HEK293 (cell line): ENCODE measurements around the gene ADAMTS4.
A peak's percentile ranks its signal among the peaks of the same experiment; 100 is the strongest.

Experiments used
- AEBP2 ChIP-seq: fragments of 450-650 bp; formaldehyde crosslinking; IDR thresholded peaks from 2 replicates; pipeline ENCODE4 v1.5.1; 2016; ENCODE audit warnings: missing biosample characterization, missing genetic modification characterization, borderline replicate concordance
- KLF16 ChIP-seq: fragments of 450-650 bp; formaldehyde crosslinking; IDR thresholded peaks from 2 replicates; pipeline ENCODE4 v1.5.1; 2017; ENCODE audit warnings: missing biosample characterization, missing genetic modification characterization
- OSR2 ChIP-seq: fragments of 450-650 bp; formaldehyde crosslinking; IDR thresholded peaks from 2 replicates; pipeline ENCODE4 v1.5.1; 2016; ENCODE audit warnings: missing biosample characterization, missing genetic modification characterization
- SCRT2 ChIP-seq: fragments of 450-650 bp; formaldehyde crosslinking; IDR thresholded peaks from 2 replicates; pipeline ENCODE4 v1.5.1; 2016; ENCODE audit warnings: missing biosample characterization, missing genetic modification characterization
- TSHZ1 ChIP-seq: fragments of 450-650 bp; formaldehyde crosslinking; IDR thresholded peaks from 2 replicates; pipeline ENCODE4 v1.5.1; 2016; ENCODE audit warnings: missing biosample characterization, missing genetic modification characterization, borderline replicate concordance
- ZBTB11 ChIP-seq: fragments of 450-650 bp; formaldehyde crosslinking; conservative IDR thresholded peaks from 2 replicates; pipeline ENCODE4 v1.5.1; 2016; ENCODE audit warnings: low read depth, missing biosample characterization, missing genetic modification characterization
- ZBTB17 ChIP-seq: fragments of 450-650 bp; formaldehyde crosslinking; IDR thresholded peaks from 2 replicates; pipeline ENCODE4 v1.5.1; 2016; ENCODE audit warnings: missing biosample characterization, missing genetic modification characterization
- ZFHX2 ChIP-seq: fragments of 450-650 bp; formaldehyde crosslinking; conservative IDR thresholded peaks from 2 replicates; pipeline ENCODE4 v1.5.1; 2016; ENCODE audit warnings: missing biosample characterization, missing genetic modification characterization
- ZNF10 ChIP-seq: fragments of 450-650 bp; formaldehyde crosslinking; IDR thresholded peaks from 2 replicates; pipeline ENCODE4 v1.5.1; 2017; ENCODE audit warnings: missing biosample characterization, missing genetic modification characterization
- ZNF112 ChIP-seq: fragments of 450-650 bp; formaldehyde crosslinking; IDR thresholded peaks from 2 replicates; pipeline ENCODE4 v1.5.0; 2017; ENCODE audit warnings: missing biosample characterization, missing genetic modification characterization
- ZNF138 ChIP-seq: fragments of 450-650 bp; formaldehyde crosslinking; IDR thresholded peaks from 2 replicates; pipeline ENCODE4 v1.5.1; 2016; ENCODE audit warnings: missing biosample characterization, missing genetic modification characterization, borderline replicate concordance
- ZNF146 ChIP-seq: fragments of 450-650 bp; formaldehyde crosslinking; IDR thresholded peaks from 2 replicates; pipeline ENCODE4 v1.5.1; 2016; ENCODE audit warnings: missing biosample characterization, missing genetic modification characterization
- ZNF169 ChIP-seq: fragments of 450-650 bp; formaldehyde crosslinking; IDR thresholded peaks from 2 replicates; pipeline ENCODE4 v1.5.1; 2016; ENCODE audit warnings: missing biosample characterization, missing genetic modification characterization
- ZNF23 ChIP-seq: fragments of 450-650 bp; formaldehyde crosslinking; IDR thresholded peaks from 2 replicates; pipeline ENCODE4 v1.5.1; 2016; ENCODE audit warnings: missing biosample characterization, missing genetic modification characterization, borderline replicate concordance
- ZNF248 ChIP-seq: fragments of 450-650 bp; formaldehyde crosslinking; IDR thresholded peaks from 2 replicates; pipeline ENCODE4 v1.5.1; 2017; ENCODE audit warnings: missing biosample characterization, missing genetic modification characterization
- ZNF341 ChIP-seq: fragments of 450-650 bp; formaldehyde crosslinking; IDR thresholded peaks from 2 replicates; pipeline ENCODE4; 2016; ENCODE audit warnings: low read depth, missing biosample characterization, missing genetic modification characterization
- ZNF473 ChIP-seq: fragments of 450-650 bp; formaldehyde crosslinking; IDR thresholded peaks from 2 replicates; pipeline ENCODE4 v1.5.1; 2017; ENCODE audit warnings: missing biosample characterization, missing genetic modification characterization
- ZNF501 ChIP-seq: fragments of 450-650 bp; formaldehyde crosslinking; IDR thresholded peaks from 2 replicates; pipeline ENCODE4 v1.5.1; 2016; ENCODE audit warnings: missing biosample characterization, missing genetic modification characterization
- ZNF529 ChIP-seq: fragments of 450-650 bp; formaldehyde crosslinking; IDR thresholded peaks from 2 replicates; pipeline ENCODE4 v1.5.1; 2017; ENCODE audit warnings: missing genetic modification characterization, missing biosample characterization; ENCODE audit not compliant: insufficient replicate concordance
- ZNF548 ChIP-seq: fragments of 450-650 bp; formaldehyde crosslinking; IDR thresholded peaks from 2 replicates; pipeline ENCODE4 v1.5.1; 2016; ENCODE audit warnings: missing biosample characterization, missing genetic modification characterization
- ZNF555 ChIP-seq: fragments of 450-650 bp; formaldehyde crosslinking; conservative IDR thresholded peaks from 2 replicates; pipeline ENCODE4 v1.5.1; 2017; ENCODE audit warnings: missing biosample characterization, mild to moderate bottlenecking, missing genetic modification characterization, inconsistent platforms
- ZNF623 ChIP-seq: fragments of 450-650 bp; formaldehyde crosslinking; IDR thresholded peaks from 2 replicates; pipeline ENCODE4 v1.5.1; 2016; ENCODE audit warnings: missing biosample characterization, missing genetic modification characterization
- ZNF658 ChIP-seq: fragments of 450-650 bp; formaldehyde crosslinking; IDR thresholded peaks from 2 replicates; pipeline ENCODE4; 2016; ENCODE audit warnings: missing biosample characterization, missing genetic modification characterization
- ZNF843 ChIP-seq: fragments of 450-650 bp; formaldehyde crosslinking; IDR thresholded peaks from 2 replicates; pipeline ENCODE4 v1.5.1; 2016; ENCODE audit warnings: missing biosample characterization, missing genetic modification characterization
- TF ChIP-seq, protein P1 (sequence below): fragments of 450-650 bp; formaldehyde crosslinking; IDR thresholded peaks from 2 replicates; pipeline ENCODE4 v1.5.1; 2016; ENCODE audit warnings: missing biosample characterization, missing genetic modification characterization

The ADAMTS4 gene

DNA sequence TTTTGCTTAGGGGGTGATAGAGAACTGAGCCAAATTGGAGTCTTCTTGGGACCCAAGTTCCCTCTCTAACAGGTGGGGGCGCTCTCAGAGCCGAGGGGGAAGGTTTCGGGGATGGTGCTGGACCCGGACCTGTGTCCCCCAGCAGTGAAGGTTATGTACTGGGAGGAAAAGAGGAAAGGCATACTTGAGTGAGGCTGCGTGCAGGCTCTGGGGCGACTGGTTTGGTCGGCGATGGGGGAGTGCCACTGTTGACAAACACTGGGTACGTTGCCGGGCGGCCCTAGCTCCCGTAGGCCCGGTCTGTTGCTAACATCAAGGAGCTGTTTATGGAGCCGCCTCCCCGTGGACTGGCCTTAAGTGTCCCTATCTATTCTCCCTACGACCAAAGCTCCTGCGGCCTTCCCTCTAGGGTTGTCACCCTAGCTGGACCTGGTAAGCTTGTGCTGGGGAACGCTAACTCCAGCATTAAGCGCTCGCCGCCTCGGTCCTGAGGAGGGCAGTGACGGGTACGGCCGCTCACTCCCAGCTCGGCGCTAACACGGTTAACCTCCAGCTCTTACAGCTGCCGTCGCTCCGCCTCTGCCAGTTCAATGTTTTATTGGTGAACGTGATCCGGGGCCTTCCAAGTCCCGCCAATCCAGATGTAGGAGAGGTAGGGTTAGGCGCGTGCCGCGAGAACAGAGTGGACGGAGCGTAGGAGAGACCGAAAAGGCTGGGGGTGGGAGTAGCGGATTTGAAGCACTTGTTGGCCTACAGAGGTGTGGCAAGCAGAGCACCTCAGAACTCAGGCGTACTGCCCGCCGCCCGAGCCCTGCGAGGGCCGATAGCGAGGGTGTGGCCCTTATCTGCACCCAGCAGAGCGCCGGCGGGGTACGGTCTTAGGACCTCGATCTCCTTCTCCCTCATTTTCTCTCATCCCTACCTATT lies 32.8 kb downstream of the ADAMTS4 start, which contains the start of gene PPOX (continued):
- TF ChIP-seq, protein P1, sequence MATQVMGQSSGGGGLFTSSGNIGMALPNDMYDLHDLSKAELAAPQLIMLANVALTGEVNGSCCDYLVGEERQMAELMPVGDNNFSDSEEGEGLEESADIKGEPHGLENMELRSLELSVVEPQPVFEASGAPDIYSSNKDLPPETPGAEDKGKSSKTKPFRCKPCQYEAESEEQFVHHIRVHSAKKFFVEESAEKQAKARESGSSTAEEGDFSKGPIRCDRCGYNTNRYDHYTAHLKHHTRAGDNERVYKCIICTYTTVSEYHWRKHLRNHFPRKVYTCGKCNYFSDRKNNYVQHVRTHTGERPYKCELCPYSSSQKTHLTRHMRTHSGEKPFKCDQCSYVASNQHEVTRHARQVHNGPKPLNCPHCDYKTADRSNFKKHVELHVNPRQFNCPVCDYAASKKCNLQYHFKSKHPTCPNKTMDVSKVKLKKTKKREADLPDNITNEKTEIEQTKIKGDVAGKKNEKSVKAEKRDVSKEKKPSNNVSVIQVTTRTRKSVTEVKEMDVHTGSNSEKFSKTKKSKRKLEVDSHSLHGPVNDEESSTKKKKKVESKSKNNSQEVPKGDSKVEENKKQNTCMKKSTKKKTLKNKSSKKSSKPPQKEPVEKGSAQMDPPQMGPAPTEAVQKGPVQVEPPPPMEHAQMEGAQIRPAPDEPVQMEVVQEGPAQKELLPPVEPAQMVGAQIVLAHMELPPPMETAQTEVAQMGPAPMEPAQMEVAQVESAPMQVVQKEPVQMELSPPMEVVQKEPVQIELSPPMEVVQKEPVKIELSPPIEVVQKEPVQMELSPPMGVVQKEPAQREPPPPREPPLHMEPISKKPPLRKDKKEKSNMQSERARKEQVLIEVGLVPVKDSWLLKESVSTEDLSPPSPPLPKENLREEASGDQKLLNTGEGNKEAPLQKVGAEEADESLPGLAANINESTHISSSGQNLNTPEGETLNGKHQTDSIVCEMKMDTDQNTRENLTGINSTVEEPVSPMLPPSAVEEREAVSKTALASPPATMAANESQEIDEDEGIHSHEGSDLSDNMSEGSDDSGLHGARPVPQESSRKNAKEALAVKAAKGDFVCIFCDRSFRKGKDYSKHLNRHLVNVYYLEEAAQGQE (tag by site-specific recombination): no peak
- TF ChIP-seq ZNF146 (tag by site-specific recombination) (no peak), ZNF10 (no peak; the same call in 1 of the 2 replicates), ZNF473 (tag by site-specific recombination) (no peak), OSR2 (tag by site-specific recombination) (peak; percentile 31; the same call in 1 of the 2 replicates), ZNF658 (tag by site-specific recombination) (no peak), ZNF555 (no peak), SCRT2 (peak; percentile 99), AEBP2 (no peak), ZBTB17 (peak; percentile 99), ZNF623 (tag by site-specific recombination) (no peak), ZNF138 (tag by site-specific recombination) (no peak), ZBTB11 (tag by site-specific recombination) (peak; percentile 29; the same call in 1 of the 2 replicates), ZNF341 (peak; percentile 99), KLF16 (tag by site-specific recombination) (peak; percentile 95), ZNF529 (tag by site-specific recombination) (no peak), ZFHX2 (peak; percentile 86), ZNF112 (tag by site-specific recombination) (no peak), ZNF501 (tag by site-specific recombination) (peak; percentile 91), ZNF548 (tag by site-specific recombination) (no peak), TSHZ1 (no peak), ZNF169 (no peak), ZNF843 (tag by site-specific recombination) (no peak; the same call in 1 of the 2 replicates), ZNF23 (no peak), ZNF248 (tag by site-specific recombination) (no peak)
